ENCODE data around the gene HSPA2.

DNA sequence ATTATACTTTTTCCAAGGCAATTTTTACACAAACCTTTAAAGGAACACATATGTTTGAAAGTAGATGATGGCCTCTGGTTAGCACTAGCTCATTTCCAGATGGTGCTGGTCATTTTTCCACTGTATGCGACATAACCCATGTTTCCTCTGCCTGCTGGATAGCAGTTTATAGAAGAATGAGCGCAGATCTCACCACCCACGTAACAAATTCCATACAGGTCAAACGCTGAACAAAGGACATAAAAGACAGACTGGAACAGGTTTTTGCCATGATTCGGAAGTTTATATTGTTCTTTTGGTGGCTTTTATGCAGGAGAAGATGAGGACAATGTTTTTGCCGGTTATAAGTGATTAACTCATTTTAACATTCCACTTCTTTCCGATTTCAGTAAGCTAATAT is 39.9 kb downstream of the HSPA2 start:
- TF ChIP-seq, protein P1, sequence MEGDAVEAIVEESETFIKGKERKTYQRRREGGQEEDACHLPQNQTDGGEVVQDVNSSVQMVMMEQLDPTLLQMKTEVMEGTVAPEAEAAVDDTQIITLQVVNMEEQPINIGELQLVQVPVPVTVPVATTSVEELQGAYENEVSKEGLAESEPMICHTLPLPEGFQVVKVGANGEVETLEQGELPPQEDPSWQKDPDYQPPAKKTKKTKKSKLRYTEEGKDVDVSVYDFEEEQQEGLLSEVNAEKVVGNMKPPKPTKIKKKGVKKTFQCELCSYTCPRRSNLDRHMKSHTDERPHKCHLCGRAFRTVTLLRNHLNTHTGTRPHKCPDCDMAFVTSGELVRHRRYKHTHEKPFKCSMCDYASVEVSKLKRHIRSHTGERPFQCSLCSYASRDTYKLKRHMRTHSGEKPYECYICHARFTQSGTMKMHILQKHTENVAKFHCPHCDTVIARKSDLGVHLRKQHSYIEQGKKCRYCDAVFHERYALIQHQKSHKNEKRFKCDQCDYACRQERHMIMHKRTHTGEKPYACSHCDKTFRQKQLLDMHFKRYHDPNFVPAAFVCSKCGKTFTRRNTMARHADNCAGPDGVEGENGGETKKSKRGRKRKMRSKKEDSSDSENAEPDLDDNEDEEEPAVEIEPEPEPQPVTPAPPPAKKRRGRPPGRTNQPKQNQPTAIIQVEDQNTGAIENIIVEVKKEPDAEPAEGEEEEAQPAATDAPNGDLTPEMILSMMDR (IDR thresholded peaks at IDR 0.05): no peak
- TF ChIP-seq POLR2A (IDR thresholded peaks at IDR 0.05): no peak

Measured in gastroesophageal sphincter (tissue), 3 donors.